ENCODE data around the gene LGALS9C.
"Not testable (repeated sequence)": the region's sequence is repeated elsewhere in the genome, so short reads cannot be mapped to it uniquely, and the experiment has no call there.

DNA sequence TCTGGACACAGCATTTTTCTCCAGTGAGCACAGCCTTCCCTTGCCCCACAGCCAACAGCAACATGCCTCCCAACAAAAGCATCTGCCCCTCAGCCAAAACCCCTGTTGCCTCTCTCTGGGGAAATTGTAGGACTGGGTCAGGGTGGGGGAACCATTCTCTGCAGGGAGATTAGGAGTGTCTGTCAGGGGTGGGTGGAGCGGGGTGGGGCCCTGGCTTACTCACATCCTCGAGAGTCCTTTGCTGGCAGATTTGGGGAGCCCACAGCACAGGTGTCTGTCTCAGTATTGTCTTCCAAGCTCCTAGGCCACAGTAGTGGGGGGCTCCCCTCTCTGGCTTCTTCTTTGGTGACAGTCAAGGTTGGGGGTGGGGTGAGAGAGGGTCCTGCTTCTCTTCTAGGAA, 28.3 kb upstream of the LGALS9C start:
- not testable (repeated sequence) for TF ChIP-seq SMC3 (IDR thresholded peaks at IDR 0.05; ENCODE audit: low read depth, low read length); CTCF (conservative IDR thresholded peaks at IDR 0.05; ENCODE audit: low read depth, low read length); RCOR1 (IDR thresholded peaks at IDR 0.05; ENCODE audit: insufficient replicate concordance, low read length); MAZ (IDR thresholded peaks at IDR 0.05; ENCODE audit: borderline replicate concordance, low read depth, low read length); CEBPB (IDR thresholded peaks at IDR 0.05; ENCODE audit: low read depth, low read length); POLR2A (IDR thresholded peaks at IDR 0.05; ENCODE audit: low read depth, low read length); BHLHE40 (IDR thresholded peaks at IDR 0.05; ENCODE audit: low read depth, low read length); RAD21 (IDR thresholded peaks at IDR 0.05; ENCODE audit: low read length); USF2 (IDR thresholded peaks at IDR 0.05; ENCODE audit: low read depth, low read length); CHD1 (IDR thresholded peaks at IDR 0.05; ENCODE audit: low read depth, low read length); MAFK (IDR thresholded peaks at IDR 0.05; ENCODE audit: low read depth, low read length); FOS (IDR thresholded peaks at IDR 0.05; ENCODE audit: low read depth, low read length)
- TF ChIP-seq, protein P1, sequence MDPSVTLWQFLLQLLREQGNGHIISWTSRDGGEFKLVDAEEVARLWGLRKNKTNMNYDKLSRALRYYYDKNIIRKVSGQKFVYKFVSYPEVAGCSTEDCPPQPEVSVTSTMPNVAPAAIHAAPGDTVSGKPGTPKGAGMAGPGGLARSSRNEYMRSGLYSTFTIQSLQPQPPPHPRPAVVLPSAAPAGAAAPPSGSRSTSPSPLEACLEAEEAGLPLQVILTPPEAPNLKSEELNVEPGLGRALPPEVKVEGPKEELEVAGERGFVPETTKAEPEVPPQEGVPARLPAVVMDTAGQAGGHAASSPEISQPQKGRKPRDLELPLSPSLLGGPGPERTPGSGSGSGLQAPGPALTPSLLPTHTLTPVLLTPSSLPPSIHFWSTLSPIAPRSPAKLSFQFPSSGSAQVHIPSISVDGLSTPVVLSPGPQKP (IDR thresholded peaks at IDR 0.05; ENCODE audit: borderline replicate concordance, low read depth, low read length) = not testable (repeated sequence)

Data from IMR-90 (cell line).